Kasumi-1 (cell line): Measurements from ENCODE around the gene TSC2.
"Not testable (repeated sequence)": the region's sequence is repeated elsewhere in the genome, so short reads cannot be mapped to it uniquely, and the experiment has no call there.

Experiments
- DNase-seq, 2 experiments: peaks; one replicate each; lab custom pipeline; 2025; lab: John Stamatoyannopoulos, UW

The TSC2 gene

GRCh38 chr16:2009791-2010510 lies 37.8 kb upstream of the TSC2 start, which contains the start of gene ZNF598:
ZNF598 (minus strand) TSS chr16:2009821.
- DNase-seq = peak; percentile 30 to 37

- DNase-seq = not testable (repeated sequence)
Observed at GRCh38 chr16:2011726-2012125, 36.1 kb upstream of the TSC2 start.

- DNase-seq = no peak
Observed at GRCh38 chr16:2013527-2013926, 34.3 kb upstream of the TSC2 start.

- DNase-seq = no peak
Observed at GRCh38 chr16:2015117-2015946, 32.5 kb upstream of the TSC2 start.

GRCh38 chr16:2015947-2016208 lies 31.9 kb upstream of the TSC2 start:
- DNase-seq = no peak

GRCh38 chr16:2016407-2016922 lies 31.3 kb upstream of the TSC2 start:
- DNase-seq = no peak

- no peak for DNase-seq
Observed at GRCh38 chr16:2019518-2019920, 28.3 kb upstream of the TSC2 start, which contains the start of gene NPW. NPW (plus strand) TSS chr16:2019785.

- DNase-seq = no peak
Observed at GRCh38 chr16:2019921-2020831, 27.6 kb upstream of the TSC2 start.

- peak; percentile 29 to 38 for DNase-seq
Observed at GRCh38 chr16:2022723-2023091, 25.1 kb upstream of the TSC2 start.

GRCh38 chr16:2023092-2024031 lies 24.4 kb upstream of the TSC2 start:
- peak; percentile 52 to 57 for DNase-seq

GRCh38 chr16:2024032-2024420 lies 23.8 kb upstream of the TSC2 start:
- DNase-seq = no peak

GRCh38 chr16:2025251-2025650 lies 22.5 kb upstream of the TSC2 start:
- no peak for DNase-seq

GRCh38 chr16:2025878-2026460 lies 21.8 kb upstream of the TSC2 start:
- no peak for DNase-seq

- DNase-seq = no peak
Observed at GRCh38 chr16:2026461-2027023, 21.2 kb upstream of the TSC2 start, which contains the start of gene NHERF2. NHERF2 (plus strand) TSS chr16:2026902; CDS start chr16:2027006, 104 bp downstream.

GRCh38 chr16:2027024-2028010 lies 20.5 kb upstream of the TSC2 start:
- DNase-seq = no peak

GRCh38 chr16:2028146-2028545 lies 19.6 kb upstream of the TSC2 start:
- no peak for DNase-seq

GRCh38 chr16:2028620-2029220 lies 19.1 kb upstream of the TSC2 start:
- no peak for DNase-seq

GRCh38 chr16:2029350-2029749 lies 18.4 kb upstream of the TSC2 start:
- DNase-seq = no peak

GRCh38 chr16:2030036-2030435 lies 17.7 kb upstream of the TSC2 start:
- no peak for DNase-seq
